ENCODE measurements around the gene PLXNB1.
"Not testable (repeated sequence)": the region's sequence is repeated elsewhere in the genome, so short reads cannot be mapped to it uniquely, and the experiment has no call there.

Gene PLXNB1

DNA sequence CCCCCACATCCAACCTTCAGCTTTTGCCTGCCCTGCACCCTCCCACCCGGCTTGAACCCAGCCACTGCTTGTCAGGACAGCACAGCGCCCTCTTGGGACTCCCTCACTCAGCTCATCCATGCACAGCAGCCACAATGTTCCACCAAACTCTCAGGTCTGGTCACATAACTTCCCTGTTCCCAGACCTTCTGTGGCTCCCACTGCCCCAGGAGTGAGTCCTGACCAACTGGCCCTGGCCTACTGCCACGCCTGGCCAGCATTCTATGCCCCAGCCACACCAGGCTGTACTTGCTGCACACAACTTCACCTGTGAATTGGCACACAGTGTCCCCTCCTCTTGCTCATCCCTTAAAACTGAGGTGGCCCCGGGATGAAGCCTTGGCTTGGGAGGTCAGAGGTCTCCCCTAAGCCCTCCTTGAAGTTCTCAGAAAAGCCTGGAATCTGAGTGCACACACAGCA lies 21.0 kb downstream of the PLXNB1 start:
- Histone ChIP-seq H3K27me3 (ENCODE audit: low read depth, low read length) (no peaks in the 10 kb centered on the region), H3K4me1 (ENCODE audit: control insufficient read depth in 1 of 2, insufficient read depth in 2 of 2, low read length in 2 of 2) (no peaks in the 10 kb centered on the region), H3K36me3 (ENCODE audit: control insufficient read depth in 1 of 2, insufficient read depth in 2 of 2, low read length in 2 of 2) (peaks cover 52 to 79% of the 10 kb centered on the region in 2 donors), H3K4me3 (ENCODE audit: low read depth in 1 of 2, low read length in 2 of 2) (no peak overlapping the region), H3K27ac (ENCODE audit: low read length) (no peak overlapping the region), H3K9me3 (ENCODE audit: control insufficient read depth in 1 of 2, low read length in 2 of 2) (no peaks in the 10 kb centered on the region)

DNA sequence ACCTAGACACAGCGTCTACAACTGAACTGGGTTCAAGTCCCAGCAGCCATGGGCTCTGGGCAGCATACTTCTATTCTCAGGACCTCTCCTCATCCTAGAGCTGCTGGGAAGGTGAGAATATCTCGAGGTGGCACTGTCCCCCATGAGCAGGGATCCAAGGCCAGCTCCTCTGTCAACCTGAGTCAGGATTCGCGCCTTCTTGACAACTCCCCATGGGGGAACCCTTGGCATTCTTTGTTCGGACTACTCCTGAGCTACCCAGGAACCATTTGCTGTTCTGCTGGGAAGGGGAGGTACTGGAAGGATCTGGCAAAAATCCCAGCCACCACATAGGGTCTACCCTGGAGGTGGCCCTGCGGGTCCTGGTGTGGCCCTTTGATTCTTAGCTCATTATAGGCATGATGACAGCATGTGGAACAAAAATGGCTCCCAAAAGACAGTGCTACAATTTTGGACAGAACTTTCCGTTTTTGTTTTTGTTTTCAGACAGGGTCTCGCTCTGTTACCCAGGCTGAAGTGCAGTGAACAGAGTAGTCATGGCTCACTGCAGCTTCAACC lies 22.3 kb downstream of the PLXNB1 start:
- no peak overlapping the region for H3K27ac ChIP-seq (ENCODE audit: low read length)
- no peaks in the 10 kb centered on the region for H3K9me3 ChIP-seq (ENCODE audit: control insufficient read depth in 1 of 2, low read length in 2 of 2)
- H3K4me3 ChIP-seq (ENCODE audit: low read depth in 1 of 2, low read length in 2 of 2), result no peak overlapping the region
- H3K4me1 ChIP-seq (ENCODE audit: control insufficient read depth in 1 of 2, insufficient read depth in 2 of 2, low read length in 2 of 2), result peaks cover 0 to 1% of the 10 kb centered on the region in 2 donors
- H3K27me3 ChIP-seq (ENCODE audit: low read depth, low read length), result no peaks in the 10 kb centered on the region
- peaks cover 54 to 76% of the 10 kb centered on the region in 2 donors for H3K36me3 ChIP-seq (ENCODE audit: control insufficient read depth in 1 of 2, insufficient read depth in 2 of 2, low read length in 2 of 2)

DNA sequence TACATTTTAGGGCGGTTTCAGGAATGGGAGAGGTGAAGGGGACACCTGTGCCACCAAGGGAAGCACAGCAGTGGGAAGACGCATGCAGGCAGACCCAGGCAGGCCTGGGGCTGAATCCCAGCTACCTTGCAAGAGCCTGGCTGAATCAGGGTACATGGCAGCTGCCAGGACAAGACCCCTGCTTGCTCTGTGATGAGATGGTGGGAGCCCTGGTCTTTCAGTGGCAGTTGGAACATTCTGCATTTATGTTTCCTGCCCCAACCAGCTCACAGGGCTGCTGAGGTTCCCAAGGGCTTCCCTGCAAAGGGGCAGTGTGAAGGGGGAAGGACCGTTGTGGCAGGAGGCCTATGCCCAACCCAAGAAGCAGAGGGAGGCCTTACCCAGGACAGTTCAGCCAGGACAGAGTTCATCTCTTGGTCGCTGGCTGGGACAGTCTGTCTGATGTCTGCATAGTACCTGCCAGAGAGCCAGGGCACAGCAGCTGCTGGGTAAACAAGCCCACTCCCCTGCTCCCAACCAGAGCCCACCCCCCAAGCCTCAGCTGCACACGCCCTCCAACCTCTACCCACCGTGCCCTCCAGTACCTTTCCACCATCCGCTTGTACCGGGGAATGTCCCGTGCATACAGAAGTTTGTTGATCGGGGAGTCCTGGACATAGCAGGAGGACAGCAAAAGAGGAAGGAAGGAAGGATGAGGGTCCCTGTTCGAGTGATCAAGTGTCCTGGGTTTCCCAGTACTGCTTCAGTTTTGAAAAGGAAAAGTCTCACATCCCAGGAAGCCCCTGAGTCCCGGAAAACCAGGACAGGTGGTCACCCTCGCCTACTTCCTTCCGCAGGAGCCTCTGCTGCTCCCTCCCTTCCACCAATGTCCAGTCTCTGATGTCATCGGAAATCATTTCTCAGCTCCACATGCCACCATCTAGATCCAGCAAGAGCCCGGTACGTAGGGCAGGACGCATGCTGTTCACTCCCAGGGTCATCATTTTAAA lies 23.1 kb downstream of the PLXNB1 start:
- H3K4me1 ChIP-seq (ENCODE audit: control insufficient read depth in 1 of 2, insufficient read depth in 2 of 2, low read length in 2 of 2), result peaks cover 0 to 5% of the 10 kb centered on the region in 2 donors
- H3K36me3 ChIP-seq (ENCODE audit: control insufficient read depth in 1 of 2, insufficient read depth in 2 of 2, low read length in 2 of 2), result peaks cover 47 to 67% of the 10 kb centered on the region in 2 donors
- H3K9me3 ChIP-seq (ENCODE audit: control insufficient read depth in 1 of 2, low read length in 2 of 2), result no peaks in the 10 kb centered on the region
- no peak overlapping the region for H3K27ac ChIP-seq (ENCODE audit: low read length)
- no peak overlapping the region for H3K4me3 ChIP-seq (ENCODE audit: low read depth in 1 of 2, low read length in 2 of 2)
- H3K27me3 ChIP-seq (ENCODE audit: low read depth, low read length), result no peaks in the 10 kb centered on the region

DNA sequence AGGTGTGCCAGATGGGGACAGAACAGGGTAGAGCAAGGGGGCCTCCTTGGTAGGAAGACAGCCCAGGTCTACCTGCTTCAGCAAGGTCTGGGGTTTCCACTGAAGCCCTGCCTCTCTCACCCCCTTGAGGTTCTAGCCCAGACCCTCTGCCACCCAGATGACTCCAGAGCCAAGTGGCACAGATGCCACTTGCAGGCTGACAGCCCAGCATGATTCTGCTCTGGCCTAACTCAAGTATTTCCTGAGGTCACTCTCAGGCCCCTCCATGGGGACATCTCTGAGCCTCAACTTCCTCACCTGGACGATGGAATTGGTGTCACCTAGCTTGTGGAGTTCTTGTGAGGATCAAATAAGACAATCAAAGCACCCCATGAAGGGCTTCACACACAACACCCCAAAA lies 23.9 kb downstream of the PLXNB1 start:
- Histone ChIP-seq H3K36me3 (ENCODE audit: control insufficient read depth in 1 of 2, insufficient read depth in 2 of 2, low read length in 2 of 2) (peaks cover 39 to 59% of the 10 kb centered on the region in 2 donors), H3K4me1 (ENCODE audit: control insufficient read depth in 1 of 2, insufficient read depth in 2 of 2, low read length in 2 of 2) (peaks cover 0 to 5% of the 10 kb centered on the region in 2 donors), H3K4me3 (ENCODE audit: low read depth in 1 of 2, low read length in 2 of 2) (no peak overlapping the region), H3K9me3 (ENCODE audit: control insufficient read depth in 1 of 2, low read length in 2 of 2) (no peaks in the 10 kb centered on the region), H3K27ac (ENCODE audit: low read length) (no peak overlapping the region), H3K27me3 (ENCODE audit: low read depth, low read length) (no peaks in the 10 kb centered on the region)

DNA sequence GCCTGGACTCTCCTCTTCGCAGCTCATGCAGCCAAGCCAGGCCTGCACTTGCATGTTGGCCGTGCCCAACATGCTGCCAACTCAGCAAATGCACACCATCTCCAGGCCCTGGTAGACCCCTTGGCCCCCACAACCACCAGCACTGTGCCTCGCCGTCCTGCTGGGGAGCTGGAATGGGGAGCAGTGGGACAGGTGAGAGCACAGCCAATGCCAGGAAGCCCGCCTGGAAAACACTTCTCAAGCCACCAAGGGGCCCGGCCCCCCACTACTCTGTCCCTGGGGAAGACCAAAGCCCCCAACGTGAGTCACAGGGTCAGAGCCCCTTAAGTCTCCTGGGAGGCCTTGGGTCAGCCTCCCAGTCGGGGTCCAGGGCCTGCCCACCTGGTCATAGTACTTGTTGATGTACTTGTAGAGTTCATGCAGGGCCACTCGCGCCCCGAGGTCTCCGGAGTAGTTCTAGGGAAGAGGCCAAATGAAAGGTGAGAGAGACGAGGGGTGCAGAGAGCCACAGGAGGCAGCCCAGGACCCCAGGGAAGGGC lies 24.5 kb downstream of the PLXNB1 start:
- Histone ChIP-seq H3K36me3 (ENCODE audit: control insufficient read depth in 1 of 2, insufficient read depth in 2 of 2, low read length in 2 of 2) (peaks cover 34 to 54% of the 10 kb centered on the region in 2 donors), H3K27me3 (ENCODE audit: low read depth, low read length) (no peaks in the 10 kb centered on the region), H3K27ac (ENCODE audit: low read length) (no peak overlapping the region), H3K4me1 (ENCODE audit: control insufficient read depth in 1 of 2, insufficient read depth in 2 of 2, low read length in 2 of 2) (peaks cover 0 to 5% of the 10 kb centered on the region in 2 donors), H3K4me3 (ENCODE audit: low read depth in 1 of 2, low read length in 2 of 2) (no peak overlapping the region), H3K9me3 (ENCODE audit: control insufficient read depth in 1 of 2, low read length in 2 of 2) (no peaks in the 10 kb centered on the region)

DNA sequence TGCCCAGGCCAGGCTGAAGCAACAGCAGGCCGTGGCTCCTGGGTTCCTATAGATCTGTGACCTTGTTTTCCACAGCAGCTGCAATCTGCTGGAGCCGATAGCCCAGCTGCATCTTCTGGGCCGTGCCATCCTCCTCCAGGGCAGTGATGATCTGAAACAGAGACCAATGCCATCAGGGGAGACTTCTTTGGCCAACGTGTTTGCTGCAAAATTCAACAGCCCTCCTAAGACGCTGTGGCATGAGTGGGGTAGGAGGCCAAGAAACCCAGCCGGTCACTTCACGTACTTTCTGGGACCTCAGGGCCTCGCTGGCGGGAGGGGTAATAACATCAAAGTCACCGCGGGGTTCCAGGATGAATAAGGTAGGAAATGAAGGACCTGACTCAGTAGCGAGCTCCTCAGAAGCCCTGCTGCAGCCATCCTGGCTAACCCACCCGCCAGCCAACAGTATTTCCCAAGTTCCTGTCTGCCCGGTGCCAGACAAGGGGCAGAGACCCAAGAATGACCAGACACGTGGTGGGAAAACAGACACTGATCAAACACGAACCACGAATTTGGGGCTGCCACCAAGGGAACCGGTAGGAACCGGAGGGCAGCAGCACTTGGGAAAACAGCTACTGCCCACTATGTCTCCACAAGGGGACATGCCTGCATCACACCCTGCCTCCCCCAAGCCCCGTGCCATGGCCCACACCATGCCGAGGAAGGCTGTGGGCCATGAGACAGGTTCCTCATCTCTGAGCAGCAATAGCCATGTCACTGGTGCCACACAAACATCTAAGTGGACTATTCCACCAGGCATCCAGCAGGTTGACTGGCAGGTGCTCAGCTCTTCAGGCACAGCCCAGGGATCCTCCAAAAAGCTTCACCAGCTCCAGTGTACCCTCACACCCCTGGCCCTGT lies 25.2 kb downstream of the PLXNB1 start:
- H3K36me3 ChIP-seq (ENCODE audit: control insufficient read depth in 1 of 2, insufficient read depth in 2 of 2, low read length in 2 of 2), result peaks cover 34 to 47% of the 10 kb centered on the region in 2 donors
- no peaks in the 10 kb centered on the region for H3K27me3 ChIP-seq (ENCODE audit: low read depth, low read length)
- peaks cover 0 to 5% of the 10 kb centered on the region in 2 donors for H3K4me1 ChIP-seq (ENCODE audit: control insufficient read depth in 1 of 2, insufficient read depth in 2 of 2, low read length in 2 of 2)
- H3K9me3 ChIP-seq (ENCODE audit: control insufficient read depth in 1 of 2, low read length in 2 of 2), result no peaks in the 10 kb centered on the region
- H3K27ac ChIP-seq (ENCODE audit: low read length), result no peak overlapping the region
- H3K4me3 ChIP-seq (ENCODE audit: low read depth in 1 of 2, low read length in 2 of 2), result no peak overlapping the region

DNA sequence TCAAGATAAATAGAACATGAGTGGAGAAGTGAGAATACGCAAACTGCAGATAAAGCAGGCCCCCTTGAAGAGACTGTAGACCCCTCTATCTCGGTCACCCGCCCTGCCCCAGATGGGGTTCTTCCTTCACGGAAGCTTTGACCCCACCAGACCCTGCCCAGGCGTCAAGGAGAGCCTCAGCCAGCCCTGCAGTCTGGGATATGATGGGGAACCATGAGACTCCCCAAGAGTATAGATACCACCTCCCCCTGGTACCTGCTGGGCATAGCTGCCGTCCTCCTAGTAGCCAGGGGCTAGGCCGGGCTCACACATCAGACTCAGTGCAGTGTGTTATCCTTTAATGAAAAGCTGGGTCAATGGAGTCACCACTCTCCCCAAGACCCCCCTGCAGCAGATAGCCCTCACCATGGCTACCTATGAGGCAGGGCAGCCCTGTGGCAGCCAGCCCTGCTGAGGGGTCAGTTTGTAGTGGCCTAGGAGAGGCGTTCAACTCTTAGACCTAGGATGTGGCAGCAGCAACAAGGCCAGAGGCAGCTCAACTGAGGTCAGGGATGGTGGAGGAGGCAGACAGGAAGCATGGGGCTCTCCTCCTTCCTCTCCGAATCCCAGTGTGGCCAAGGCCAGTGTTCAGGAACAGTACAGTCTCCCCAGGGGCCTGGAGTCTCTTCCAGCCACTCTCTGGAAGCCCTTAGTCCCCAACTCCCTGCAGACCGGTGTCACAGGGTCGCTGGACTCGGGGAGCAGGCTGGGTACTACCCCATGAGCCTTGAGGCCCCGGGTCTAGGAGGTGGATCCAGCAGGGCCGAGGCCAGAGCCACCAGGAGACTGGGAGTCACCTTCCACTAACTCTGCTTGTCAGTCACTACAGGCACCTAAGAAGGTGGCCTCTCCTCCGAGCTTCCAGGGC lies 26.1 kb downstream of the PLXNB1 start:
- H3K4me3 ChIP-seq (ENCODE audit: low read depth in 1 of 2, low read length in 2 of 2), result no peak overlapping the region
- no peaks in the 10 kb centered on the region for H3K27me3 ChIP-seq (ENCODE audit: low read depth, low read length)
- H3K4me1 ChIP-seq (ENCODE audit: control insufficient read depth in 1 of 2, insufficient read depth in 2 of 2, low read length in 2 of 2), result peaks cover 0 to 5% of the 10 kb centered on the region in 2 donors
- H3K9me3 ChIP-seq (ENCODE audit: control insufficient read depth in 1 of 2, low read length in 2 of 2), result no peaks in the 10 kb centered on the region
- H3K36me3 ChIP-seq (ENCODE audit: control insufficient read depth in 1 of 2, insufficient read depth in 2 of 2, low read length in 2 of 2), result peaks cover 34 to 38% of the 10 kb centered on the region in 2 donors
- H3K27ac ChIP-seq (ENCODE audit: low read length), result peak overlapping the region; percentile 87

DNA sequence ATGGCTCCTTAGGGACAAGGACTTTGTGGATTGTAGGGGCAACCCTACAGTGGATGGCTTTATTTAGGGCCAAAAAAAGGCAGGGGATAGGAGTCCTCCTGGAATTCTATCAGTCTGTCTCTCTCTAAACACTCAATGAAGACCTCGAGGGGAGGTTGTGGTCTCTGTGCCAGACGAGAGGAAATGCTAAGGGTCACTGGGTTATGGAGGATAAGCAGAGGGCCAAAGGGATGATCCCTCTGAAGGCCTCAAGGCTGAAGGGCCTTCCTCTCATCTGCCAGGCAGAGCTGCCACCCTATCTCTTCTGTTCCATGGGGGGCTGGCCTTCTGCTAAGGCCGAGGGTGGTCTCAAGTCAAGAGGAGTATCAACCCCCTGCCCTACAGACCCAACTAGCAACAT lies 27.0 kb downstream of the PLXNB1 start:
- Histone ChIP-seq H3K4me1 (ENCODE audit: control insufficient read depth in 1 of 2, insufficient read depth in 2 of 2, low read length in 2 of 2) (peaks cover 0 to 5% of the 10 kb centered on the region in 2 donors), H3K9me3 (ENCODE audit: control insufficient read depth in 1 of 2, low read length in 2 of 2) (no peaks in the 10 kb centered on the region), H3K36me3 (ENCODE audit: control insufficient read depth in 1 of 2, insufficient read depth in 2 of 2, low read length in 2 of 2) (peaks cover 30 to 34% of the 10 kb centered on the region in 2 donors), H3K4me3 (ENCODE audit: low read depth in 1 of 2, low read length in 2 of 2) (no peak overlapping the region), H3K27me3 (ENCODE audit: low read depth, low read length) (no peaks in the 10 kb centered on the region), H3K27ac (ENCODE audit: low read length) (peak overlapping the region; percentile 87)

DNA sequence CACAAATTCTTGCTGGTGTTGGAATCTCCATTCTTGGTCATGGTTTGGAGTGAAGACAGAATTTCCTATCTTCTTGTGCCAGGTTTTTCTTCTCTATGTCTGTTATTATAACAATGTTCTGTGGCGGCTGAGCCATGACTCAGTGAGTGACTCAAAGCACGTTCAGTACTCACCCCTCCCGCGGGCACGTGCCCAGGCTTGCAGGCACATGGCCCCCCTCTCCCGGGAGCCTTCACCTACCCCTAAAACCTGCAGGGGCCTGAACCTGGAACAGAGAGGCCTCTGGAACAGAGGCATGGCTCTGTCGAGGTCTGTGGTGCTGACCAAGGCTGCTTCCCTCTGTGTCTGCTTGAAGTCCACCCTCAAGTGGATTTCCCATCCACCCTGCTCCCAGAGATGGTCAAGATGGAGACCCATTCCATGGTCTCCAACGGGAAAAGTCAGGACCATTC lies 27.6 kb downstream of the PLXNB1 start:
- no peaks in the 10 kb centered on the region for H3K9me3 ChIP-seq (ENCODE audit: control insufficient read depth in 1 of 2, low read length in 2 of 2)
- H3K4me3 ChIP-seq (ENCODE audit: low read depth in 1 of 2, low read length in 2 of 2), result no peak overlapping the region
- peak overlapping the region; percentile 87 for H3K27ac ChIP-seq (ENCODE audit: low read length)
- H3K36me3 ChIP-seq (ENCODE audit: control insufficient read depth in 1 of 2, insufficient read depth in 2 of 2, low read length in 2 of 2), result peaks cover 28 to 30% of the 10 kb centered on the region in 2 donors
- H3K27me3 ChIP-seq (ENCODE audit: low read depth, low read length), result no peaks in the 10 kb centered on the region
- H3K4me1 ChIP-seq (ENCODE audit: control insufficient read depth in 1 of 2, insufficient read depth in 2 of 2, low read length in 2 of 2), result peaks cover 0 to 5% of the 10 kb centered on the region in 2 donors

DNA sequence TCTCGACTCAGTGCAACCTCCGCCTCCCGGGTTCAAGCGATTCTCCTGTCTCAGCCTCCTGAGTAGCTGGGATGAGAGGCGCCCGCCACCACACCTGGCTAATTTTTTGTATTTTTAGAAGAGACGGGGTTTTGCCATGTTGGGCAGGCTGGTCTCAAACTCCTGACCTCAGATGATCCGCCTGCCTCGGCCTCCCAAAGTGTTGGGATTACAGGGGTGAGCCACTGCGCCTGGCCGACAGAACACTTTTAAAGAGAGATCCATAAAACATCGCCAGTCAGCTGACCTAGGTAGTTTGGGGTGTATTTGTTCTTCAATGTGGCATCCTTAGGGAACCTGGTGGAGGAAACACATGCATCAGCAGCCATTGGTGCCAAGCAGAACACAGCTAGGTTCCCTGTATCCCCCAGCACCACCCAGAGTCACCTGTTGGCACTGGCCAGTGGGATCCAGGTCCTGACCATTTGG lies 28.4 kb downstream of the PLXNB1 start:
- not testable (repeated sequence) for H3K9me3 ChIP-seq (ENCODE audit: control insufficient read depth in 1 of 2, low read length in 2 of 2); H3K4me3 ChIP-seq (ENCODE audit: low read depth in 1 of 2, low read length in 2 of 2); H3K4me1 ChIP-seq (ENCODE audit: control insufficient read depth in 1 of 2, insufficient read depth in 2 of 2, low read length in 2 of 2); H3K27me3 ChIP-seq (ENCODE audit: low read depth, low read length)
- Histone ChIP-seq H3K27ac (ENCODE audit: low read length) (peak overlapping the region; percentile 83), H3K36me3 (ENCODE audit: control insufficient read depth in 1 of 2, insufficient read depth in 2 of 2, low read length in 2 of 2) (peaks cover 20 to 22% of the 10 kb centered on the region in 2 donors)

Data from muscle layer of duodenum (tissue), 2 donors.